CD4-positive, alpha-beta T cell treated with Interleukin-1 beta for 1 hour (primary cell): ENCODE measurements around the gene C4BPA.

Experiments used
- DNase-seq, 2 donors: peaks; one replicate each; pipeline ENCODE4 v3.0.0-alpha.2; 2020 to 2022

C4BPA gene

GRCh38 chr1:207103892-207104373, at the start of gene C4BPA:
Gene C4BPA, plus strand, starts transcription at chr1:207104233. Its CDS starts 8,793 bp downstream, at chr1:207113026.
- DNase-seq = no peak

- DNase-seq = peak in 1 of 2 donors; percentile 12
Observed at GRCh38 chr1:207054491-207054890, 49.5 kb upstream of the C4BPA start.

GRCh38 chr1:207055386-207056001, 48.5 kb upstream of the C4BPA start:
- no peak for DNase-seq

GRCh38 chr1:207056673-207057072, 47.4 kb upstream of the C4BPA start:
- no peak for DNase-seq

GRCh38 chr1:207058252-207058651, 45.8 kb upstream of the C4BPA start:
- no peak for DNase-seq

- DNase-seq = no peak
Observed at GRCh38 chr1:207058878-207059867, 44.9 kb upstream of the C4BPA start.

- DNase-seq = no peak
Observed at GRCh38 chr1:207059881-207060280, 44.2 kb upstream of the C4BPA start.

GRCh38 chr1:207060596-207060995, 43.4 kb upstream of the C4BPA start:
- no peak for DNase-seq

GRCh38 chr1:207062058-207062457, 42.0 kb upstream of the C4BPA start:
- no peak for DNase-seq

GRCh38 chr1:207063014-207063413, 41.0 kb upstream of the C4BPA start:
- no peak for DNase-seq

- DNase-seq = no peak
Observed at GRCh38 chr1:207064561-207064960, 39.5 kb upstream of the C4BPA start.

- no peak for DNase-seq
Observed at GRCh38 chr1:207067185-207067584, 36.8 kb upstream of the C4BPA start.

GRCh38 chr1:207067665-207068064, 36.4 kb upstream of the C4BPA start:
- no peak for DNase-seq

- peak in 1 of 2 donors; percentile 34 for DNase-seq
Observed at GRCh38 chr1:207069061-207069460, 35.0 kb upstream of the C4BPA start.

GRCh38 chr1:207069858-207070506, 34.1 kb upstream of the C4BPA start:
- no peak for DNase-seq

GRCh38 chr1:207070811-207071210, 33.2 kb upstream of the C4BPA start:
- peak in 1 of 2 donors; percentile 10 for DNase-seq

GRCh38 chr1:207071426-207071825, 32.6 kb upstream of the C4BPA start:
- no peak for DNase-seq

- no peak for DNase-seq
Observed at GRCh38 chr1:207072233-207072632, 31.8 kb upstream of the C4BPA start.

GRCh38 chr1:207073906-207074820, 29.9 kb upstream of the C4BPA start:
- no peak for DNase-seq

GRCh38 chr1:207076181-207076955, 27.7 kb upstream of the C4BPA start:
- DNase-seq = no peak

- DNase-seq = no peak
Observed at GRCh38 chr1:207077012-207077411, 27.0 kb upstream of the C4BPA start.
